Transverse colon (tissue), 4 donors: Measurements from ENCODE around the gene GSTM5.

Experiments used
- CTCF ChIP-seq, 5 experiments: fragments of 200-600 bp in 3 of 5; fragments of 450-650 bp in 2 of 5; sonication (generic) in 3 of 5; IDR thresholded peaks; 1 replicate in 2 of 5; 2 replicates in 3 of 5; pipeline ENCODE4 v1.5.1; 2016 to 2017; ENCODE audit warnings: antibody characterized with exemption in 5 of 5, inconsistent platforms in 3 of 5, mild to moderate bottlenecking in 2 of 5, moderate library complexity in 1 of 5
- EP300 ChIP-seq: sonication (generic); formaldehyde crosslinking; IDR thresholded peaks from one replicate; pipeline ENCODE4 v1.6.1; 2017; ENCODE audit warnings: antibody characterized with exemption, low read depth
- POLR2A ChIP-seq: fragments of 450-650 bp; IDR thresholded peaks from one replicate; pipeline ENCODE4 v1.6.1; 2016; ENCODE audit warnings: antibody characterized with exemption, mild to moderate bottlenecking, moderate library complexity
- POLR2AphosphoS5 ChIP-seq, 3 donors: sonication (generic); formaldehyde crosslinking; IDR thresholded peaks; one replicate each; pipeline ENCODE4 v1.6.1; 2016; ENCODE audit warnings: antibody characterized with exemption in 3 of 3

- TF ChIP-seq CTCF (IDR thresholded peaks at IDR 0.05) (no peak), POLR2AphosphoS5 (IDR thresholded peaks at IDR 0.05) (peak in 1 of 3 donors; percentile 59), POLR2A (no peak), EP300 (no peak)
Measured at GRCh38 chr1:109667452-109668122, 44.5 kb upstream of the GSTM5 start, which contains the start of gene GSTM2.
